Activated T-cell treated with anti-CD3 and anti-CD28 coated beads for 48 hours (primary cell): ENCODE results near the gene CD300H.
A peak's percentile ranks its signal among the peaks of the same experiment; 100 is the strongest.
"Not testable (repeated sequence)": the region's sequence is repeated elsewhere in the genome, so short reads cannot be mapped to it uniquely, and the experiment has no call there.

Experiments used
- DNase-seq: peaks from one replicate; pipeline ENCODE4 v3.0.0-alpha.2; 2020; ENCODE audit warnings: low read depth

The CD300H gene

DNA sequence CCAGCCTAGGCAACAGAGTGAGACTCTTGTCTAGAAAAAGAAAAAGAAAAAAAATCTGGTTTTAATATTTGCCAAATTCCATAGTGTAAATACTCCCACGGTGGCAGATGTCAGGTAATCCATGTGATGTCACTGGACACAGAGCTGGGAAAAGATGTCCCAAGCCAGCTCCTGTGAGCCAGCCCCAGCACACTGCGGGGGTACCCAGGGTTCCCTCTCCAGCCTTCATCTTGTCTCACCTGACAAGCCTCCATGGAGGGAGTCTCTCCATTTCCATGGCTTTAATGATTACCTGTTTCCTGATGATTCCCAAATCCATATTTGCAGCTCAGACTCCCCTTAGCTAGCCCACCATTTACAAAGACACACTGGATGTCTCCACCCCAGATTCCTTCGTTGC lies 40.6 kb downstream of the CD300H start:
- no peak for DNase-seq

DNA sequence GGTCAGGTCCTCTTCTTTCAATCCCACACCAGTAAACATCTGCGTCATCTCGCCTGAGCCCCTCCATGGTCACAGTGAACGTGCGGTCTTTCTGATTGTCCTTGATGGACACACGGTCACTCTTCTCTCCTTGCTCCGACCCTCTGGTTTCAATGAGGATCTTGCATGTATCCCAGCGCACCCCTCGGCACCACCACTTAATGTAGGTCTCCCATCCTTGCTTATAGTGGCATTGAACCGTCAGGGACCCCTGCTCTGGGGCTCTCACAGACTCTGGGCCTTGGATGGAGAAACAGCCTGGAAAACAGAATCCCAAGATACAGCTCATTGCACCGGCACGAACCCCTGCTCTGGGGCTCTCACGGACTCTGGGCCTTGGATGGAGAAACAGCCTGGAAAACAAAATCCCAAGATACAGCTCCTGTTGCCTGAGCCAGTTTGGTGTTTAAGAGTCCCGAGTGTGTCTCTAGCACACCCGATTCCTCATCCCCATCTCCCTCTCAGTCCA lies 41.5 kb downstream of the CD300H start:
- DNase-seq: no peak

DNA sequence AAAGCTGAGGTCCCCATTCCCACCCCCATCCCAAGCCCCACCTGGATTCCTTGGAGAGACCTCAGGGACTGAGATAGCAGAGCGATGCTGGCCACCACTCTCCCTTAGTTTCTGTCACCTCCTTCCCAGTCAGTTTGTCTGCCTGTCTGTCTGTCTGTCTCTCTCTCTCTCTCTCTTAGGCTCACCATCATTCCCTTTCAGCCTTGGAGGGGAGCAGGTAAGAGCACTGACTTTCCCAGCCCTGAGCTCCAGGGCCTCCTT lies 41.9 kb downstream of the CD300H start:
- DNase-seq: no peak

DNA sequence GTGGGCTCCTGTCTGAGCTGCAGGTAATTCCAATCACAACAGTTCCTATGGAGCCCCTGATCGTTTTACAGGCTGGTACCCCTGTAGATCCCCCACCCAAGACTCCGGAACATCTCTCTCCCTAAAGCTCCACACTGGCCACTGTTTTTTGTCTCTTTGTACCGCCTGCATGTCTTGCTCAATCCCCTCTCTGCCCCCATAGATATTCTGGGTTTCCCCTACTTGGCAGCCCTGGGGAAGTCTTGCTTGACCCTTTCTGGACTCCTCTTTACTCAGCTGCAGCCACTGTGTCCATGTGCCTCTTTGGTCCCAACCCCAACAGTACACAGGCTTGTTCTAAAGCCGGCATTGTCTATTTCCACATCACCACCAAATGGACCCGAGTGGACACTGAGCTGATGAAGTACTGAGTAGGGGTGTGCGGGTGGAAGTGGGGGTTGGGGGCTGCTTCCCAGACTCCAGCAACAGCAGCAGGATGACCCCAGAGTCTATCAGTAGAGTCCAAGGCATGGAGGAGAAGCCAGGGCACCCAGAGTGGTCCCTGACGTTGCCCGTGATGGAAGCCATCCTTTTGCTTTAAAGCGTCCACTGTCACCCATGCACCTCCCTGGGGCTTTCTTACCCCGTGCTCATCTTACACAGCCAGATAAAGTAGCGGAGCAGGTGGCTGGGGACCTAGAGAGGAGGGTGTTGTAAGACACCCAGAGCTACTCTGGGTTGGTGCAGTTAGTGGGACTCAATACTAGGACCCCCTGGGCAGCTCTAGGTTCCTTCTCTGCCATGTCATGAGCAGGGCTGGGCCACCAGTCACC lies 42.5 kb downstream of the CD300H start:
- no peak for DNase-seq

GRCh38 chr17:74523308-74523707 lies 44.0 kb downstream of the CD300H start:
- DNase-seq: no peak

DNA sequence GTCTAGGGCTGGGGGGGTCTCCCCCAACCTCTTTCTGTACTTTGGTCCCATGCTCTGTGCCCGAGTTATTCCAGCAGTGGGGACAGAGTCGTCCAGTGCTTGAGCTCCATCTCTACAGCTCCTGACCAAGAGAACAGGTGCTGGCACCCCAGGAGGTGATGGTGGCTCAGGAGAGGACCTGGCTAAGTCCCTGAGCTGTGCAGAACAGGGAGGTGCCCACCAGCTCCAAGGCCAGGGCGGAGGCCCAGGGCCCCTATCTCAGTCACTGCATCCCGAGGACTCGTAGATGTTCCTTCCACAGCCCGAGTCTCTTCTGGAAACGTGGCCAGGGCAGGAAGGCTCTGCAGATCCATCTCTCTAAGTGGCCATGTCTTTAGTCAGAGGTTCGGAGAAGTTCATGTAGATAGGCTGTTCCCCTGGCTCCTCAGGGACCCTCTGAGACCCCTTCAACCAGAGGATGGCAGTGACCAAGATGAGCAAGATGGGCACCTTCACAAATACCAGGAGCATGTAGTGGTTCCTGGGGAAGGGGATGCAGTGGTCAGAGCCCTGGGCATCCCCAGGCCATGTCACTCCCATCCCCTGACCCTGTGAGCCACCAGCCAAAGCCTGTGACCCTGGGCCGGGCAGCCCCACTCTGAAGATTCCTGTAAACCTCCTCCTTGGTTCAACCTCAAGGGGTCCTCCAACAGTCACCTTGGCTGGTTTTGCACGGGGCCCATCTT lies 44.8 kb downstream of the CD300H start:
- DNase-seq: no peak

GRCh38 chr17:74521701-74522201 lies 45.6 kb downstream of the CD300H start:
- DNase-seq: no peak

- no peak for DNase-seq
Measured at GRCh38 chr17:74520790-74521480, 46.4 kb downstream of the CD300H start.

GRCh38 chr17:74520016-74520434 lies 47.3 kb downstream of the CD300H start:
- no peak for DNase-seq

DNA sequence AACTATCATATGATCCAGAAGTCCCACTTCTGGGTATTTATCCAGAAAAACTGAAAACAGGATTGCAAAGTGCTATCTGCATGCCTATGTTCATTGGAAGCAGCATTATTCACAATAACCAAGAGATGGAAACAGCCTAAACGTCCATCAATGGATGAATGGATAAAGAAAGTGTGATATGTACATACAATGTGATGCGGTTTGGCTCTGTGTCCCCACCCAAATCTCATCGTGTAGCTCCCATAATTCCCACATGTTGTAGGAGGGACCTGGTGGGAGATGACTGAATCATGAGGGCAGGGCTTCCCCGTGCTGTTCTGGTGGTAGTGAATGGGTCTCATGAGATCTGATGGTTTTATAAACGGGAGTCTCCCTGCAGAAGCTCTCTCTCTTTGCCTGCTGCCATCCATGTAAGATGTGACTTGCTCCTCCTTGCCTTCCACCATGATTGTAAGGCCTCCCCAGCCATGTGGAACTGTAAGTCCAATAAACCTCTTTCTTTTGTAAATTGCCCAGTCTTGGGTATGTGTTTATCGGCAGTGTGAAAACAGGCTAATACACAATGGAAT lies 48.8 kb downstream of the CD300H start:
- DNase-seq: not testable (repeated sequence)

GRCh38 chr17:74516561-74517328 lies 50.6 kb downstream of the CD300H start:
- DNase-seq: no peak

GRCh38 chr17:74515941-74516340 lies 51.4 kb downstream of the CD300H start:
- DNase-seq: no peak

DNA sequence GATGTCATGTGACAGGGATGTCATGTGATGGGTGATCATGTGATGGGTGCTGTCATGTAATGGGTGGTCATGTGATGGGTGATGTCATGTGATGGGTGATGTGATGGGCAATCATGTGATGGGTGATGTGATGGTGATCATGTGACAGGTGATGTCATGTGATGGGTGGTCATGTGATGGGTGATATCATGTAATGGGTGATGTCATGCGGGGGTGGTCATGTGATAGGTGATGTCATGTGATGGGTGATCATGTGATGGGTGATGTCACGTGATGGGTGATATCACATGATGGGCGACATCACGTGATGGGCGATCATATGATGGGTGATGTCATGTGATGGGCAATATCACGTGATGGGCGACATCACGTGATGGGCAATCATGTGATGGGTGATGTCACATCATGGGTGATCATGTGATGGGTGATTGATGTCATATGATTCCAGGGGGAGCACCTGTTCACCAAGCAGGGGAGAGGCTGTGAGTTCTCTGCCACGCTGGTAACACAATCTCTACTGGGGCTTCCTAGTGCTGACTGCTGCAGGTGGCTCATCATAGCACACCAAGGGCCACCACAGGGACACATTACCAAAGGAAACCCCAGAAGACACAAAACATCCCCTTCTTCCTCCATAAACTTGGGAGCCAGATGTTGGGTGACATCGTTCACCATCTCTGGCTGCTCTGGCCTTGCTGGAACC lies 52.5 kb downstream of the CD300H start:
- no peak for DNase-seq

GRCh38 chr17:74513987-74514631 lies 53.2 kb downstream of the CD300H start:
- peak; percentile 40 for DNase-seq

GRCh38 chr17:74512624-74513091 lies 54.7 kb downstream of the CD300H start:
- DNase-seq: peak; percentile 47

DNA sequence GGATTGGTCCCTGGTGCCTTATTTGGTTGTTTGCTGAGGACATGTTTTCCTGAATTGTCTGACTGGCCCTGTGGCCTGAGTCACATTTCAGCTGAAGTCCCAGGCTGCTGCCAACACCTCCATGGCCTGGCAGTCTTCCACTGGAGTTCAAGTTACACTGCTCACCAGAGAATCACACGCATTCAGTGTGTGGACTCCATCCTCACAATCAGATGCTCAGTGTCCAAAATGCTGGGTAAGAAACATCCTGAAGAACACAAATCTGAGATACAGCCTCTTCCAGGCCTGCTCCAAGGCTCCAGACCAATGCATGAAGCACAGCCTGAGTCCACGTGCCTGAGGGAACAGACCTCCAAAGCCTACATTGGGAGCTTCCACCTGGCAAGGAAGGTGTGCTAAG lies 55.3 kb downstream of the CD300H start:
- no peak for DNase-seq
